ENCODE results near the gene GFPT1.

DNA sequence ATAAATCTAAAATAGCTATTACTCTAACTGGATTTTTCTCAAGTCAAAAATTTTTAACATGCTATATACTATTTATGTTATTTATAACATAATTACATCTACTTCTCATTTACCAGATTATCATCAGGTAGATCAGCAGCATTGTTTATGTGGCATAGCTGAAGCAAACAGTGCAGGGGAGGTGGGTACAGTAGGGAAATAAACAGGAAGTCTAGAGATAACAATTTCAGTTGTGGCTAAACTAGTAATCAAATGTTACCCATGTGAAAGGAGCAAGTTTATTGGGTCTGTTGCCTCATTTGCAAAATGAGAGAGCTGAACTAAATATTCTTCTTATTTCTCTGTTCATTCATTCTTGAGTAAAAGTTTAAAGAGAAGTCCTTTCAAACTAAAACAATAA lies 27.7 kb downstream of the GFPT1 start:
- TF ChIP-seq ZNF274 (IDR thresholded peaks at IDR 0.05; ENCODE audit: low read length) (no peak), ZNF274 (tag by site-specific recombination; IDR thresholded peaks at IDR 0.05; ENCODE audit: borderline replicate concordance) (no peak), TCF7L2 (IDR thresholded peaks at IDR 0.05; ENCODE audit: borderline replicate concordance, low read depth, low read length) (no peak), ZNF174 (tag by site-specific recombination; IDR thresholded peaks at IDR 0.05) (no peak), ZNF792 (tag by site-specific recombination; IDR thresholded peaks at IDR 0.05) (no peak), YY1 (tag by site-specific recombination; IDR thresholded peaks at IDR 0.05) (no peak), ZNF837 (tag by site-specific recombination; IDR thresholded peaks at IDR 0.05) (no peak), ZBTB20 (tag by site-specific recombination; IDR thresholded peaks at IDR 0.05) (no peak), MEIS1 (CRISPR knock-in tag; IDR thresholded peaks at IDR 0.05; ENCODE audit: borderline replicate concordance) (no peak)
- TF ChIP-seq, protein P1, sequence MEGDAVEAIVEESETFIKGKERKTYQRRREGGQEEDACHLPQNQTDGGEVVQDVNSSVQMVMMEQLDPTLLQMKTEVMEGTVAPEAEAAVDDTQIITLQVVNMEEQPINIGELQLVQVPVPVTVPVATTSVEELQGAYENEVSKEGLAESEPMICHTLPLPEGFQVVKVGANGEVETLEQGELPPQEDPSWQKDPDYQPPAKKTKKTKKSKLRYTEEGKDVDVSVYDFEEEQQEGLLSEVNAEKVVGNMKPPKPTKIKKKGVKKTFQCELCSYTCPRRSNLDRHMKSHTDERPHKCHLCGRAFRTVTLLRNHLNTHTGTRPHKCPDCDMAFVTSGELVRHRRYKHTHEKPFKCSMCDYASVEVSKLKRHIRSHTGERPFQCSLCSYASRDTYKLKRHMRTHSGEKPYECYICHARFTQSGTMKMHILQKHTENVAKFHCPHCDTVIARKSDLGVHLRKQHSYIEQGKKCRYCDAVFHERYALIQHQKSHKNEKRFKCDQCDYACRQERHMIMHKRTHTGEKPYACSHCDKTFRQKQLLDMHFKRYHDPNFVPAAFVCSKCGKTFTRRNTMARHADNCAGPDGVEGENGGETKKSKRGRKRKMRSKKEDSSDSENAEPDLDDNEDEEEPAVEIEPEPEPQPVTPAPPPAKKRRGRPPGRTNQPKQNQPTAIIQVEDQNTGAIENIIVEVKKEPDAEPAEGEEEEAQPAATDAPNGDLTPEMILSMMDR (tag by site-specific recombination; IDR thresholded peaks at IDR 0.05), result no peak
- TF ChIP-seq, protein P2, sequence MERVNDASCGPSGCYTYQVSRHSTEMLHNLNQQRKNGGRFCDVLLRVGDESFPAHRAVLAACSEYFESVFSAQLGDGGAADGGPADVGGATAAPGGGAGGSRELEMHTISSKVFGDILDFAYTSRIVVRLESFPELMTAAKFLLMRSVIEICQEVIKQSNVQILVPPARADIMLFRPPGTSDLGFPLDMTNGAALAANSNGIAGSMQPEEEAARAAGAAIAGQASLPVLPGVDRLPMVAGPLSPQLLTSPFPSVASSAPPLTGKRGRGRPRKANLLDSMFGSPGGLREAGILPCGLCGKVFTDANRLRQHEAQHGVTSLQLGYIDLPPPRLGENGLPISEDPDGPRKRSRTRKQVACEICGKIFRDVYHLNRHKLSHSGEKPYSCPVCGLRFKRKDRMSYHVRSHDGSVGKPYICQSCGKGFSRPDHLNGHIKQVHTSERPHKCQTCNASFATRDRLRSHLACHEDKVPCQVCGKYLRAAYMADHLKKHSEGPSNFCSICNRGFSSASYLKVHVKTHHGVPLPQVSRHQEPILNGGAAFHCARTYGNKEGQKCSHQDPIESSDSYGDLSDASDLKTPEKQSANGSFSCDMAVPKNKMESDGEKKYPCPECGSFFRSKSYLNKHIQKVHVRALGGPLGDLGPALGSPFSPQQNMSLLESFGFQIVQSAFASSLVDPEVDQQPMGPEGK (tag by site-specific recombination; IDR thresholded peaks at IDR 0.05), result no peak

Data from HEK293 (cell line).